Progenitor cell of endocrine pancreas (in vitro differentiated cells): ENCODE data around the gene IQCB1. TPM values are rescaled to one million over a fixed set of nuclear protein-coding genes. Genes with fewer than 3 reads are reported as not detected.

ENCODE experiments used
- DNase-seq: peaks from one replicate; pipeline ENCODE4 v3.0.0; 2021; ENCODE audit warnings: low spot score; ENCODE audit not compliant: unreplicated experiment
- H3K27ac Mint-ChIP-seq: 2 replicates; pipeline ENCODE4 v1.8.0; 2021; ENCODE audit warnings: mild to moderate bottlenecking, moderate library complexity, mixed read lengths
- H3K27me3 Mint-ChIP-seq: 2 replicates; pipeline ENCODE4 v1.8.0; 2021; ENCODE audit warnings: mixed read lengths
- H3K36me3 Mint-ChIP-seq: 2 replicates; pipeline ENCODE4 v1.8.0; 2022; ENCODE audit warnings: mixed read lengths; ENCODE audit not compliant: insufficient read depth
- H3K4me1 Mint-ChIP-seq: 2 replicates; pipeline ENCODE4 v1.8.0; 2021; ENCODE audit warnings: low read depth, mixed read lengths
- H3K4me3 Mint-ChIP-seq: 2 replicates; pipeline ENCODE4 v1.8.0; 2021; ENCODE audit warnings: low read depth, mild to moderate bottlenecking, moderate library complexity, mixed read lengths
- H3K9me3 Mint-ChIP-seq: 2 replicates; pipeline ENCODE4 v1.8.0; 2021; ENCODE audit warnings: low read depth, mixed read lengths
- total RNA-seq: library from RNA; stranded (reverse); gene quantifications from 2 replicates; pipeline ENCODE4 v1.2.1, GENCODE V29; 2021
- TF ChIP-seq, protein P1 (sequence below): fragments of 200-600 bp; sonication (generic); IDR thresholded peaks from one replicate; pipeline ENCODE4 v1.5.0; 2021; ENCODE audit warnings: antibody characterized with exemption, mild to moderate bottlenecking; ENCODE audit not compliant: unreplicated experiment

IQCB1 gene
- total RNA-seq, 1 donor from 2014 or later: 38.7 TPM

DNA sequence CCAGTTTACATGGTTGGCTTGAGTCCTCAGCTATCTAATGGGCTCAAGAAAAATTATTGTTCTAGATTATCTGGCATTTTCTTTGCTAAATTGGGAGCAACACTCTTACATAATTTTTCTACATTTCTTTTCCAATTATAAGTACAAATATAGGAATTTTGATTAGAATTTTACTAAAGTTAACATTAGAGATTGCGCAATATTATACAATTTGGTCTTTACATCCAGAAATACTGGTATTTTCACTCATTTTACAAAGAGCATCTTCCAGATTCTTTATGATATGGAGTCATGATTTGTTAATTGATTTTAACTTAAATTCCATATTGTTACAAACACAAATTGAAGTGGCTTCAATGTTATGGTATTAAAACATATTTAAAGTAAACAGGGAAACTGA, 65.6 kb downstream of the IQCB1 start:
- Mint-ChIP-seq H3K9me3 (no peaks in the 10 kb centered on the region), H3K4me1 (peaks cover 8% of the 10 kb centered on the region), H3K36me3 (peaks cover 22% of the 10 kb centered on the region), H3K27me3 (no peaks in the 10 kb centered on the region), H3K4me3 (no peak overlapping the region), H3K27ac (no peak overlapping the region)
- no peak for DNase-seq
- TF ChIP-seq, protein P1, sequence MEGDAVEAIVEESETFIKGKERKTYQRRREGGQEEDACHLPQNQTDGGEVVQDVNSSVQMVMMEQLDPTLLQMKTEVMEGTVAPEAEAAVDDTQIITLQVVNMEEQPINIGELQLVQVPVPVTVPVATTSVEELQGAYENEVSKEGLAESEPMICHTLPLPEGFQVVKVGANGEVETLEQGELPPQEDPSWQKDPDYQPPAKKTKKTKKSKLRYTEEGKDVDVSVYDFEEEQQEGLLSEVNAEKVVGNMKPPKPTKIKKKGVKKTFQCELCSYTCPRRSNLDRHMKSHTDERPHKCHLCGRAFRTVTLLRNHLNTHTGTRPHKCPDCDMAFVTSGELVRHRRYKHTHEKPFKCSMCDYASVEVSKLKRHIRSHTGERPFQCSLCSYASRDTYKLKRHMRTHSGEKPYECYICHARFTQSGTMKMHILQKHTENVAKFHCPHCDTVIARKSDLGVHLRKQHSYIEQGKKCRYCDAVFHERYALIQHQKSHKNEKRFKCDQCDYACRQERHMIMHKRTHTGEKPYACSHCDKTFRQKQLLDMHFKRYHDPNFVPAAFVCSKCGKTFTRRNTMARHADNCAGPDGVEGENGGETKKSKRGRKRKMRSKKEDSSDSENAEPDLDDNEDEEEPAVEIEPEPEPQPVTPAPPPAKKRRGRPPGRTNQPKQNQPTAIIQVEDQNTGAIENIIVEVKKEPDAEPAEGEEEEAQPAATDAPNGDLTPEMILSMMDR: no peak

DNA sequence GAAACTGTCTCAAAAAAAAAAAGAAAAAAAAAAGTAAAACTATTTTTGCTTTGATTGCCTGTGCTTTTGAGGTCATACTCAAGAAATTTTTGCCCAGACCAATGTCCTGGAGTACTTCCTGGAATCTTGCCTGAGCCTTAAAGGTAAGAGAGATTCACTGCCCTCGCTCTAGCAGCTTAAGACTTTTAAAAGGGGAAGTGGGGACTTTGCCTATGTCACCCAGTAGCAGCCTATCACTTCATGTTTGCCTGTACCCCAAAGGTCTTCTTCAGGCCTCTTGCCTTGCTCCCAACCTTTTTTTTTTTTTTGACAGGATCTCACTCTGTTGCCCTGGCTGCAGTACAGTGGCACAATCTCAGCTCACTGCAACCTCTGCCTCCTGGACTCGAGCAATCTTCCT, 66.4 kb downstream of the IQCB1 start:
- TF ChIP-seq, protein P1: no peak
- DNase-seq: no peak
- no peak overlapping the region for H3K4me3 Mint-ChIP-seq
- H3K27me3 Mint-ChIP-seq: no peaks in the 10 kb centered on the region
- H3K4me1 Mint-ChIP-seq: peaks cover 11% of the 10 kb centered on the region
- H3K27ac Mint-ChIP-seq: no peak overlapping the region
- H3K36me3 Mint-ChIP-seq: peaks cover 15% of the 10 kb centered on the region
- H3K9me3 Mint-ChIP-seq: no peaks in the 10 kb centered on the region

DNA sequence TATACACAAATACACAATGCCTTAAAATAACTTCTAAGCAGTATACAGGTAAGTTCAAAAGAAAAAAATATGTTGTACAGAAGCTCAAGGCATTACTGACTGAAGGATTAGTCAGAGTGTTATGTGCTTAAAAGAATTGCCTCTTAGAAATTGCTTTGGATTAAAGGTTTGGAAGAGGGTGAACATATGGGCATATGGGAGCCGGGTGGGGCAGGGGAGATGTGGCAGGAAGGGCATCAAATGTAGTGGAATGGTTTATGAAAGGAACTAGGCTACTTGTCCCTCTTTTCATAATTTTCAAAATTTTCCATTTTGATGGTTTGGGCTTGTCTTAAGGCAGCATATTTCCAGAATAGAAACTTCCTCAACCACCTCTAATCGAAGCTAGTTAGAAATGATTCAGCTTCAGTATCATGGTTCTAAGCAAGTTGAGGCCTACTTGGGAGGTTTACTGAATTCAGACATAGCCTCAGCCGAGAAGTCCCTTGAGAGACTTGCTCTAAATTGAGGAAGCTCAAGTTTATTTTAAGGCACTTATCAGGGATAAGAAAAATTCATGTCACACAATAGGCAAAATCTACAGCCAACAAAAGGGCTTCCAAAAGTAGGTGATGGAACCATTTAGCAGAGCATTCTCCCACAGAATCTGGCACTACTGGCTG, 75.2 kb downstream of the IQCB1 start:
- TF ChIP-seq, protein P1: no peak
- H3K4me3 Mint-ChIP-seq: no peak overlapping the region
- peaks cover 21% of the 10 kb centered on the region for H3K27me3 Mint-ChIP-seq
- H3K9me3 Mint-ChIP-seq: no peaks in the 10 kb centered on the region
- peaks cover 6% of the 10 kb centered on the region for H3K4me1 Mint-ChIP-seq
- H3K36me3 Mint-ChIP-seq: no peaks in the 10 kb centered on the region
- no peak for DNase-seq
- H3K27ac Mint-ChIP-seq: no peak overlapping the region

DNA sequence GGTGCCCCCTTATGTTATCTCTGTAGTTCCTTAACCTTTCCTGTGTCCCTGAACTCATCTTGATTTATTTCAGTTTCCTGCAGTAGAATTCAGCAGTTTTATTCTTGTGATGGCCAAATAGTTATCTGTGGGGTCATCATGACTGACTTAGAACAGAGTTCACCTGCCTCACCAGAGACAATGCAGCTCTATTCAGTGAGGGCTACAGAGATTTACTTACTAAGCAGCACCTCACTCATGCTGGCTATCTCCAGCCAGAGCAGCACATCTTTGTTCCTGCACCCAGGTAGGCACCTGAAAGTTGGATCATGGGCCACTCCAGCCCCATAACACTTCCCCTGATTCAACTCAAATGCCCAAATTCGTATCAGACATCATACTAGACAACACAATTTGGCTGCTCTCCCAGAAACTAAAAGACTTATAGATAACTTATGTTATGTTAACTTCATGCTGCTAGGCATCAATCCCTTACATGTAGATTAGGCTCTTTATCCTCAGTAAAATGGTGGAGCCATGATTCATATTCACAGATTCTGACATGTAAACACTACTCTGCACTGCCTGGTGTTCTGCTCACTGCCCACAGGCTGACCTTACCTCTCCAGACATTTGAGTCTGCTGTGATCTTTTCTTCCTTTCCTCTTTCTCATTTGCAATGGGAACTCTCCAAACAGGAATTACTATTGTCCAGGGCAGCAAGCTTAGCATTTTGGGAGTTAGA, 76.0 kb downstream of the IQCB1 start:
- no peak overlapping the region for H3K4me3 Mint-ChIP-seq
- H3K27me3 Mint-ChIP-seq: peaks cover 28% of the 10 kb centered on the region
- H3K9me3 Mint-ChIP-seq: no peaks in the 10 kb centered on the region
- TF ChIP-seq, protein P1: no peak
- no peaks in the 10 kb centered on the region for H3K4me1 Mint-ChIP-seq
- no peak overlapping the region for H3K27ac Mint-ChIP-seq
- DNase-seq: no peak
- no peaks in the 10 kb centered on the region for H3K36me3 Mint-ChIP-seq

DNA sequence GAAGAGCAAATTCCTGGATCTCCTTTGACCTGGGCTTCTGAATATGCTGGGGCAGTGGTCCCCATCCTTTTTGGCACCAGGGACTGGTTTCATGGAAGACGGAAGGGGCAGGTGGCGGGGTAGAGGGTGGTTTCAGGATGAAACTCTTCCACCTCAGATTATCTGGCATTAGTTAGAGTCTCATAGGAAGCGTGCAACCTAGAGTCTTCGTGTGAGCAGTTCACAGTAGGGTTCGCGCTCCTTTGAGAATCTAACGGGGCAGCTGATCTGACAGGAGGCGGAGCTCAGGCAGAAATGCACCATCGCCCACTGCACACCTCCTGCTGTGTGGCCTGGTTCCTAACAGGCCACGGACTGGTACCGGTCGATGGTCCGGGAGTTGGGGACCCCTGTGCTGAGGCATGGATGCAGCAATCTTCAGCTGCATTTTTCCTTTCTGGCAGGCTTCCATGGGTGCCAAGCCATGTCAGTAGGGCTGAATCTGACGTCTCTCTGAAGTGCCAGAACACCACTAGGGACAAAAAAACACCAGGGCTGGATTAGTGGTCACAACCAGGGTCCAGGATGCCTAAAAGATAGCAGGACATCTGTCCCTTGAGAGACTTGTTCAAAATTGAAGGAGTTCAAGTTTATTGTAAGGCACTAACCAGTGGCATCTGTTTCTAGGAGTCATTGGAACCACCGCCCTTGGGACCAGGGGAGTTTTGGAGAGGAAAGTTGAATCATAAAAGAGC, 76.9 kb downstream of the IQCB1 start:
- H3K36me3 Mint-ChIP-seq: no peaks in the 10 kb centered on the region
- peaks cover 31% of the 10 kb centered on the region for H3K27me3 Mint-ChIP-seq

More for the DNA sequence above, 76.9 kb downstream of the IQCB1 start:
- Mint-ChIP-seq H3K4me3 (no peak overlapping the region), H3K4me1 (no peaks in the 10 kb centered on the region), H3K27ac (no peak overlapping the region), H3K9me3 (no peaks in the 10 kb centered on the region)
- DNase-seq: no peak
- TF ChIP-seq, protein P1: no peak
